ENCODE results near the gene RBM33. TPM values are rescaled to one million over a fixed set of nuclear protein-coding genes. Genes with fewer than 3 reads are reported as not detected.

The RBM33 gene
- total and polyA plus RNA-seq, 10 of the 15 experiments (the other 5 are each of a cell fraction or from before 2014, with no cell fraction given): 4.7 to 67.2 (median 24.3) TPM

- FAIRE-seq (no peak), ATAC-seq (no peak; the same call in 1 of the 3 replicates), DNase-seq (ENCODE audit: low read depth, low spot score) (no peak)
- Histone ChIP-seq H3K4me3 (no peak overlapping the region), H3K36me3 (ENCODE audit: control insufficient read depth in 2 of 2, insufficient read depth in 2 of 2, low read length in 1 of 2) (peaks cover 6 to 25% of the 10 kb centered on the region in 2 experiments), H3K27me3 (replicated peaks in 1 of 2; ENCODE audit: control insufficient read depth in 2 of 2, insufficient read depth in 2 of 2, low read length in 1 of 2) (no peaks in the 10 kb centered on the region), H2AFZ (ENCODE audit: control insufficient read depth, low read depth, low read length) (no peak overlapping the region), H3K4me1 (ENCODE audit: control insufficient read depth, insufficient read depth, low read length) (peaks cover 6% of the 10 kb centered on the region), H4K20me1 (ENCODE audit: control insufficient read depth, insufficient read depth) (peaks cover 6% of the 10 kb centered on the region; the same call in 1 of the 2 replicates), H3K79me2 (ENCODE audit: control insufficient read depth, insufficient read depth, low read length) (peaks cover 91% of the 10 kb centered on the region), H3K27ac (ENCODE audit: control insufficient read depth, insufficient read depth) (no peak overlapping the region), H3K9ac (ENCODE audit: control insufficient read depth, insufficient read depth, low read length) (no peak overlapping the region), H3K9me3 (replicated peaks; ENCODE audit: control insufficient read depth, insufficient read depth, low read length) (no peaks in the 10 kb centered on the region; the same call in 2 of the 3 replicates), H3K4me2 (ENCODE audit: control insufficient read depth, insufficient read depth) (no peak overlapping the region)
- 94% methylated on average over 3 of the region's 3 CpGs for WGBS (ENCODE audit: insufficient coverage, insufficient replicate concordance, low lambda C conversion rate, missing lambda C conversion rate)
- no TSS peak for BruUV-seq (replicated peaks)
- ChIA-PET CTCF (interaction anchor here (0.5 to 1.9 kb wide), 4 partner anchors 11 to 104 kb away, joined by 3 to 10 read pairs (median 3); no protein-coding TSS in a partner anchor), SMC1A (ENCODE audit: uncharacterized antibody, unreplicated experiment) (interaction anchor here (1.1 to 2.0 kb wide), 4 partner anchors 8 to 68 kb away, joined by 3 to 6 read pairs (median 4); no protein-coding TSS in a partner anchor), RAD21 (ENCODE audit: unreplicated experiment) (no interaction called here), POLR2A (interaction anchor here (0.8 to 1.5 kb wide), 2 partner anchors 9 to 11 kb away, joined by 3 to 5 read pairs; no protein-coding TSS in a partner anchor)
- in situ Hi-C loops (cut with MboI): no loop called here
- intact Hi-C loops (cut with micrococcal nuclease; ENCODE audit: unreplicated experiment): no loop called here
- TF ChIP-seq CHD1 (IDR thresholded peaks at IDR 0.05; ENCODE audit: low read depth, low read length) (no peak), MEF2A (IDR thresholded peaks at IDR 0.05; ENCODE audit: insufficient read depth, low read depth, low read length) (no peak), MAX (IDR thresholded peaks at IDR 0.05; ENCODE audit: low read depth, low read length) (no peak), ZZZ3 (IDR thresholded peaks at IDR 0.05; ENCODE audit: control insufficient read depth, insufficient read length, low read depth) (no peak), SUZ12 (IDR thresholded peaks at IDR 0.05; ENCODE audit: unreplicated experiment) (no peak), ZNF207 (IDR thresholded peaks at IDR 0.05; ENCODE audit: borderline replicate concordance) (no peak), SKIL (IDR thresholded peaks at IDR 0.05; ENCODE audit: low read depth, poor library complexity, severe bottlenecking) (no peak), USF2 (IDR thresholded peaks at IDR 0.05; ENCODE audit: borderline replicate concordance, low read depth, low read length) (no peak), IRF4 (IDR thresholded peaks at IDR 0.05; ENCODE audit: low read depth, low read length) (no peak), IKZF2 (IDR thresholded peaks at IDR 0.05) (no peak), MTA2 (IDR thresholded peaks at IDR 0.05; ENCODE audit: low read depth) (no peak), E2F8 (IDR thresholded peaks at IDR 0.05; ENCODE audit: low read depth, partially characterized antibody) (no peak), NKRF (conservative IDR thresholded peaks at IDR 0.05) (no peak)
These were observed 21.5 kb downstream of the RBM33 start for GRCh38 chr7:155665957-155666287.
